ENCODE measurements around the gene SORL1-AS1.

- TF ChIP-seq, protein P1, sequence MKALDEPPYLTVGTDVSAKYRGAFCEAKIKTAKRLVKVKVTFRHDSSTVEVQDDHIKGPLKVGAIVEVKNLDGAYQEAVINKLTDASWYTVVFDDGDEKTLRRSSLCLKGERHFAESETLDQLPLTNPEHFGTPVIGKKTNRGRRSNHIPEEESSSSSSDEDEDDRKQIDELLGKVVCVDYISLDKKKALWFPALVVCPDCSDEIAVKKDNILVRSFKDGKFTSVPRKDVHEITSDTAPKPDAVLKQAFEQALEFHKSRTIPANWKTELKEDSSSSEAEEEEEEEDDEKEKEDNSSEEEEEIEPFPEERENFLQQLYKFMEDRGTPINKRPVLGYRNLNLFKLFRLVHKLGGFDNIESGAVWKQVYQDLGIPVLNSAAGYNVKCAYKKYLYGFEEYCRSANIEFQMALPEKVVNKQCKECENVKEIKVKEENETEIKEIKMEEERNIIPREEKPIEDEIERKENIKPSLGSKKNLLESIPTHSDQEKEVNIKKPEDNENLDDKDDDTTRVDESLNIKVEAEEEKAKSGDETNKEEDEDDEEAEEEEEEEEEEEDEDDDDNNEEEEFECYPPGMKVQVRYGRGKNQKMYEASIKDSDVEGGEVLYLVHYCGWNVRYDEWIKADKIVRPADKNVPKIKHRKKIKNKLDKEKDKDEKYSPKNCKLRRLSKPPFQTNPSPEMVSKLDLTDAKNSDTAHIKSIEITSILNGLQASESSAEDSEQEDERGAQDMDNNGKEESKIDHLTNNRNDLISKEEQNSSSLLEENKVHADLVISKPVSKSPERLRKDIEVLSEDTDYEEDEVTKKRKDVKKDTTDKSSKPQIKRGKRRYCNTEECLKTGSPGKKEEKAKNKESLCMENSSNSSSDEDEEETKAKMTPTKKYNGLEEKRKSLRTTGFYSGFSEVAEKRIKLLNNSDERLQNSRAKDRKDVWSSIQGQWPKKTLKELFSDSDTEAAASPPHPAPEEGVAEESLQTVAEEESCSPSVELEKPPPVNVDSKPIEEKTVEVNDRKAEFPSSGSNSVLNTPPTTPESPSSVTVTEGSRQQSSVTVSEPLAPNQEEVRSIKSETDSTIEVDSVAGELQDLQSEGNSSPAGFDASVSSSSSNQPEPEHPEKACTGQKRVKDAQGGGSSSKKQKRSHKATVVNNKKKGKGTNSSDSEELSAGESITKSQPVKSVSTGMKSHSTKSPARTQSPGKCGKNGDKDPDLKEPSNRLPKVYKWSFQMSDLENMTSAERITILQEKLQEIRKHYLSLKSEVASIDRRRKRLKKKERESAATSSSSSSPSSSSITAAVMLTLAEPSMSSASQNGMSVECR (CRISPR knock-in tag; IDR thresholded peaks at IDR 0.05; ENCODE audit: borderline replicate concordance): no peak
- no peak for TF ChIP-seq ZSCAN18 (CRISPR knock-in tag; IDR thresholded peaks at IDR 0.05)
- TF ChIP-seq NFE2L1 (CRISPR knock-in tag; IDR thresholded peaks at IDR 0.05): no peak
- TF ChIP-seq, protein P2, sequence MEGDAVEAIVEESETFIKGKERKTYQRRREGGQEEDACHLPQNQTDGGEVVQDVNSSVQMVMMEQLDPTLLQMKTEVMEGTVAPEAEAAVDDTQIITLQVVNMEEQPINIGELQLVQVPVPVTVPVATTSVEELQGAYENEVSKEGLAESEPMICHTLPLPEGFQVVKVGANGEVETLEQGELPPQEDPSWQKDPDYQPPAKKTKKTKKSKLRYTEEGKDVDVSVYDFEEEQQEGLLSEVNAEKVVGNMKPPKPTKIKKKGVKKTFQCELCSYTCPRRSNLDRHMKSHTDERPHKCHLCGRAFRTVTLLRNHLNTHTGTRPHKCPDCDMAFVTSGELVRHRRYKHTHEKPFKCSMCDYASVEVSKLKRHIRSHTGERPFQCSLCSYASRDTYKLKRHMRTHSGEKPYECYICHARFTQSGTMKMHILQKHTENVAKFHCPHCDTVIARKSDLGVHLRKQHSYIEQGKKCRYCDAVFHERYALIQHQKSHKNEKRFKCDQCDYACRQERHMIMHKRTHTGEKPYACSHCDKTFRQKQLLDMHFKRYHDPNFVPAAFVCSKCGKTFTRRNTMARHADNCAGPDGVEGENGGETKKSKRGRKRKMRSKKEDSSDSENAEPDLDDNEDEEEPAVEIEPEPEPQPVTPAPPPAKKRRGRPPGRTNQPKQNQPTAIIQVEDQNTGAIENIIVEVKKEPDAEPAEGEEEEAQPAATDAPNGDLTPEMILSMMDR (IDR thresholded peaks at IDR 0.05): no peak
- TF ChIP-seq ZBTB21 (CRISPR knock-in tag; IDR thresholded peaks at IDR 0.05; ENCODE audit: borderline replicate concordance): no peak
- TF ChIP-seq TEAD4 (CRISPR knock-in tag; IDR thresholded peaks at IDR 0.05): no peak
- no peak for TF ChIP-seq NR3C1 (CRISPR knock-in tag; conservative IDR thresholded peaks at IDR 0.05; ENCODE audit: low read depth)
- no peak for TF ChIP-seq NFYB (CRISPR knock-in tag; conservative IDR thresholded peaks at IDR 0.05; ENCODE audit: low read depth)
Observed at GRCh38 chr11:121459413-121460017, 6.7 kb upstream of the SORL1-AS1 start.

Data from WTC11 (cell line).